ENCODE results near the gene VSIR. TPM values are rescaled to one million over a fixed set of nuclear protein-coding genes. Genes with fewer than 3 reads are reported as not detected.

The VSIR gene
- total RNA-seq, 1 donor from 2014 or later: 63.0 TPM

DNA sequence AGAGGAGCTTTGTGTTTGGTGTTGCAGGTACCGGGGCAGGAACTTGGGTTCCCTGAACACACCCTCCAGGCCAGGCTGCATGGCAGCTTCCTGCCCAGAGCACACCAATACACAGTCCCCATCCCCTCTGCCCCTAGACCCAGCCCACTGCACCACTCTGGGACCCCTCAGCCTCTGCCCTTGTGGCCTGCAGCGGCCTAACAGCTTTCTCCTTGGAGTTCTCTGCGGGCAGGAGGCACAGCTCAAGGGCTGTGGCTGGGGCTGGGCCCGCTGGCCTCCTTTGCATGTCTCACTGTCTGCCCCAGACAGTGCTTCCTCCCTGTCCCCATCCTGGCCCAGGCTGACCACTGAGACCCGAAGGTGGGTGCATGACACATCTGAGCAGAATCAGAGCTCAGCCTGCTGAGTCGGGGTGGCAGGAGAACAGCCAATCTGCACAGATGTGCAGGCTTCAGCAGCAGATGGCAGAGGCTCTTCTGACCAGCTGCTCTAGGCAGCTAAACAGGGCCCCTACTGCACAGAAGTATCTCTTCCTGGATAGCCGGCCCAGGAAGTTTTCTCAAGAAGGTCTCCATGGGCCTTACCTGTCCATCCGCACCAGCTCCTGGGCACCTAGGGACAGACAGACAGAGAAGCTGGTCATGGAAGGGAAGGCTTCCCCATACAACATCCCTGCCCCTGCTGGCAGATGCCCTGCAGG, 20.8 kb downstream of the VSIR start:
- no peak for DNase-seq (ENCODE audit: low spot score)
- intact Hi-C loops (cut with DNase I): no loop called here

DNA sequence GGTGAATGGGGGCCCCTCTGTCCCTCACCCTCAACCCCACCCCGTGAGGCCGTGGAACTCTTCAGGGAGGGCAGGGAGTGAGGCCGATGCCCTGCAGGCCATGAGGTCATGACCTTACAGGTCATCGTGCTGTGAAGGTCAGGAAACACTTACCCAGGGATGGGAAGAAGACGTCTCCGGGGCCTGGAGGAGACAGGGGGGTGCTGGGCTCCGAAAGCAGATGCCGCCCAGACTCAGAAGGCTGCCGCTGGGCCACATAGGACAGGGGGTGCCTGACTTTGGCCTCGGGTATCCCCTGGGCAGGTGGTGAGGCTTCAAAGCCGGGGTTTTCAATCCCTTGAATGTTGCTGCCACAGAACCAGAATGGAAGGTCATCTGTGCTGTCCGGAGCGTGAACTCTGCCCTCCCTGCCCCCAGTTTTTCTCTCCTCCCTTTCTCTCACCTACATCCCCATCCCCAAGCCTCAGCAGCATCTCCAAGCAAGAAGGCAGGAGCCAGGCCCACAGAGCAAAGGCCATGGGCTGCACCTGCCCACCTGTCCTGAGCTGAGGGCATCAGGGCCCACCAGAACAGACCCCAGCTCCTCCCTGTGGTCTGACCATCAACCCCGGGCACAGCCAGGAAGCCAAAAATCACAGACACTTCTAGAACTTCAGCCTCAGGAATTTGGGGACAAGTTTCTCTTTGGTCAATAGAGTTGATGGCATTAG, 21.6 kb downstream of the VSIR start:
- intact Hi-C loops (cut with DNase I): no loop called here
- DNase-seq (ENCODE audit: low spot score): no peak

DNA sequence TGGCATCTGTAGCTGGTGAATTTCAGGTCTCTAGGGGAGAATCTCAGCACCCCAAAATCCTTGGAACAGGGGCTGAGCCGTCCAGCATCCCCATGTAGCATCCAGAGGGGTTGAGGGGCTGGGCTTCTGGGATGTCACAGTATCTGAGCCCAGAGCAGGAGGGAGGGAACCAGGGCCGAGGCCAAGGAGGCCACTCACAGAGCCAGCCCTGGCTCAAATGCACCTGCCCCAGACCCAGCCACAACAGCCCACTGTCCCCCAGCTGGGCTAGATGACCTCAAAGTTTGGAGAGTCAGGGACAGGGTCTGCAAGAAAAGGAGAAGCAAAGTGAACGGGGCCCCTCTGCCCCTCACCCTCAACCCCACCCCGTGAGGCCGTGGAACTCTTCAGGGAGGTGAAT, 22.3 kb downstream of the VSIR start:
- intact Hi-C loops (cut with DNase I): no loop called here
- DNase-seq (ENCODE audit: low spot score): no peak

DNA sequence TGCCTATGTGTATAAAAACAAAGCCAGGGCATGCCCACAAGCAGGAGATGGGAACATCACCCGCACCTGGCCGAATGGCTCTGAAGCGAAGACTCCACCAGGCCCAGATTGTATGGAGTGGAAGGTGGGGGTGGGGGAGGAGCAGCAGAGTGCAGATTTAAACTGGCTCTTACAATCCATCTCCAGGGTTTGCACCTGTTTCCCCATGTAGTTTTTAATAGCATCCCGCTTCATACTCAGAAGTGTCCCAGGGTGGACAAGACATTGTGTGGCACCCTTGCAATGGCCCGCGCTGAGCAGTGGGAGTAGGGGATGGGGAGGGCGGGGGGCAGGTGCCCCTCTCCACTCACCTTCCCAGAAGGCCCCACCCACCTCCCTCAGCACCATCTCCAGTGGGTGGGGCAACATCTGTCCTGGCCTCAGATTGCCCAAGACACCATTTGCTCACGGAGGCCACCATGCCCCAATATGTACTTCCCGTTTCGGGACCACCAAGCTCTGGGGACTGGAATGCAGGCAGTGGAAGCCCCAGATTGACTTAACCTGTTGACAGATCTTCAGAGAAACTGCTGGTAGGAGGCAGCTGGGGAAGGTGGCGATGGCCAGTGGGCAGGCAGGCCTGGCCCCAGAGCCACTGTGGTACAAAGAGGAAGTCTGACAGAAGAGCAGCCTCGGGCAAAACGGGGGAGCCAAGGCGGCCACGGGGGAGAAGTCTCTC, 23.0 kb downstream of the VSIR start:
- no peak for DNase-seq (ENCODE audit: low spot score)
- intact Hi-C loops (cut with DNase I): no loop called here

GRCh38 chr10:71749396-71749795, 23.9 kb downstream of the VSIR start:
- no peak for DNase-seq (ENCODE audit: low spot score)
- intact Hi-C loops (cut with DNase I): no loop called here

DNA sequence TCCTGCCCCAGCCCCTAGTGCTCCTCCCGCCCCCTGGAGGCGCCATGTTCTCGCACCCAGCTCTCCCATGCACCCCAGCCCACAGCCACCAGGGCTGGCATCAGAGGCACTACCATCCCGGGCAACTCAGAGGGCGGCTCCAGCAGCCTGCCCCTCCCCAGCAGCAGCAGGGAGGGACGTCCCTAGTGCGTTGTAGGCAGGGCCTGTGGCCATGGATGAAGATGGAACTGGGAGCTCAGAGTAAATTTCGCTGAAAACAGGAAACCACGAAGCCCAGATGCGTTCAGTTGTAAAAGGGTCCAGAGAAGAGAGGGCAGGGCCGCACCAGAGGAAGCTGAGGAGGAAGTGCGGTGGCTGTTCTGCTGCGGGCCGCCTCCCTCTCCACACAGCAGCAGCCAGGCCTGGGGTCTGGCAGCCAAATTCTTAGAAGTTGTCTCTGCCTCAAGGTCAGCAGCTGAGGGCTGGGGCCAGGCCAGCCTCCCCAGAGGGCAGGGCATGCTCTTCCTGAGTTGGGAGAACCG, 24.6 kb downstream of the VSIR start:
- DNase-seq (ENCODE audit: low spot score): peak; percentile 92
- intact Hi-C loops (cut with DNase I): no loop called here

GRCh38 chr10:71747551-71748523, 25.5 kb downstream of the VSIR start:
- no peak for DNase-seq (ENCODE audit: low spot score)
- intact Hi-C loops (cut with DNase I): loop anchor here (2.0 kb wide), 2 partner anchors 17 to 25 kb away; partner anchors contain the start of gene VSIR

DNA sequence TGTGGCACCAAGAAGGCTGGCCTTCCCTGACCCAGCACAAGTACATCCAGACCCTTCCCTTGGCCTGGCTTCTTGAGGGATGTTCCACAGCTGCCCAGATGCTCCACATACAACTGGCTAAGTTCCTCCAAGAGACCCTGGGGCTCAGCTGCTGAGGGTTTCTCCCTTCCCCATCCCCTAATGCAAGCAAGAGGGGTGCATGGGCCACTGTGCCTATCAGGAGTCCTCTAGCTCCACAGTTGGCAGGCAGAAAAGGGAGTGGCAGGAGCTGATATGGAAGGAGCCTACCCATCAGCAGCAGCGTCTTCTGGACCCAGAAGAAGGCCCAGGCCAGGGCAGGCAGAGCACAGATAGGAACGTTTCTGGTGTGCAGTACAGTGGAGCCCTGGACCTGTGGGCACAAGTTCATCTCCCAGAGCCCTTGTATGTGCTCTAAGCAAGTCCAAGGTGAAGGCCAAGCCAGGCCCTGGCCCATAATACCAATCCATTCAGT, 26.2 kb downstream of the VSIR start:
- intact Hi-C loops (cut with DNase I): loop anchor here (2.0 kb wide), 2 partner anchors 18 to 26 kb away; partner anchors contain the start of gene VSIR
- DNase-seq (ENCODE audit: low spot score): no peak

DNA sequence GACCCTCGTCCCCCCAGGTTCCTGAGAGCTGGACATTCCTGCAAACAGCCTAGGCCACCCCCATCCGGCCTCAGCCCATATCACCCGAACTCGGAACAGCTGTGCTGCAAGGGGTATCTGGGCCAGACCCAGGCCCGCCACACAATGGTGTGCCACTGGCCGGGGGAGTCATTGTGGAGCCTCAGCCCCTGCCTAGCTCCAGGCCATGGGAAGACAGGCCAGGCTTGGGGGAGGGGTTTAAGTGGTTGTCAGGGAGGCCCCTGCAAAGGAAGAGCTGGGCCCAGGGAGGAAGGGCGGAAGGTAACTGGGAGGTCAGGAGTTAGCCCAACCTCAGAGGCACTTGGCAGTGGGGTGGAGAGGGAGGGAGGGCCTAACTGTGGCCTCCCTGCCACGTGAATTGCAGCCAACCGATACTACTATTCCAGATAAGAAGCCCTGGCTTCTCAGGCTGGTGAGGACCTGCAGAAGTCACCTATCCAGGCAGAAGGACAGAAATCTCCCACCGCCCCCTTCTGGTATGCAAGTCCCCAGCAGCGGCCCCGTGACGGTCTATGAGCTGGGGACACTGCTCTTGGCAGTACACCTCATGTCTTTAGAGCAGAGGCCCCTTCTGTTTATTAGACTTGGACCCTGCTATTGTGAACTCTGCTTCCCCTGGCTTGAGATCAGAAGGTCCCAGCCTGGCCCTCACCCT, 26.8 kb downstream of the VSIR start:
- intact Hi-C loops (cut with DNase I): loop anchor here (1.0 to 2.0 kb wide), 3 partner anchors 18 to 26 kb away; partner anchors contain the start of gene VSIR
- peak; percentile 86 for DNase-seq (ENCODE audit: low spot score)

DNA sequence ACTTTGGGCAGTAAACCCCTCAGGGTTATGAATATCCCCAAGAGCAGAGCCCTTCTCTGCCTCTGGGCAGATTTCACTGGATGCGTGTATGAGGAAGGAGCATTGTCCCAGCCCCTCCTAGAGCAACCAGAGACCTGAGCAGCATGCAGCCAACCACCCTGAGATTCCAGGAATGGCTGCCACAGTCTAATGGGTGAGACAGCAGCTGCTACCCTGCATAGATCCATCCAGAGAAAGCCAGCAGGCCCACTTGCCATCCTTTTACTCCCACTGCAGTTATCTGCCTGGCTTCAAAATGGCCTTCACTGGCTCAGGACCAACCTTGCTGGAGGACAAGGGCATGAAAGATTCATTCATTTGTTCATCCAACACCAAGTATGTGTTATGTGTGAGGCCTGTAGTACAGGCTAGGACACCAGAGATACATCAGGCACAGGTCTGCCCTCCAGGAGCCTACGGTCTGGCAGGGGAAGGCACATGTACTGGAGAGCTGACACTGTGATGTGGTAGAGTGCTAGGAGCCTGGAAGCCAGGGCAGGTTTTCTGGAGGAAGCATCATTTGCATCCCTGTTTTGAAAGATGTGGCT, 27.6 kb downstream of the VSIR start:
- intact Hi-C loops (cut with DNase I): loop anchor here (1.0 to 2.0 kb wide), 3 partner anchors 17 to 27 kb away; partner anchors contain the start of gene VSIR
- no peak for DNase-seq (ENCODE audit: low spot score)

DNA sequence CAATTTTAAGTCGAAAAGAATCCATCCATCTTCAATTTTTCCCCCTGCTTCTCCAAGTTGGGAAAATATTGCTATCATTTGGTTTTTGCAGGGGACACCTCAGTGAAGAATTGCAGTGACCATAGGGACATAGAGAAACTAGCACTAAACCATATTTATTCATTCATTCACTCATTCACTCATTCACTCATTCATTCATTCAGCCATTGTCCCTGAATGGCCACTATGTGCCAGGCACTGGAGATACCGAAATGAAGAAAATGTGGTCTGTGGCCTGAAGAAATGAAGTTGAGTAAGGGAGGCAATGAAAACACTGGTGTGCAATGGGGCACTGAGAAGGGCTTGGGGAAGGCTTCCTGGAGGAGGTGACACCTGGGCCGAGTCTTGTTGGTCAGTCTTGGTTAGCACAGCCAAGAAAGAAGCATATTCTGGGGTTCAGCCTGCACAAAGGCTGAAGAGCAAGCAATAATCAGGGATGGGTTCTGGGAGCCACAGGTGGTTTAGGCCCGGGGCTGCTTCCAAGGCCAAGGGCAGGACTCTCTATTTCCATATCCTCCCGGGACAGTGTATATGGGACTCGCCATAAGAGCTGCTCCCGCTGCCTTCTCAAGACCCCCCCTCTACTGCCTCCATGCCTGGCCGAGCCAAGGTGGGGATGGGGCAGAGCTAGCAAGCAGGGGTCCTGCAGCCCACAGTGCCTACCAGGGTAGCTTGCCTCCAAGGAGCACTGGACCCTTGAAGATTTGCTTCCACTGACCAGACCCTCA, 28.2 kb downstream of the VSIR start:
- intact Hi-C loops (cut with DNase I): no loop called here
- no peak for DNase-seq (ENCODE audit: low spot score)

DNA sequence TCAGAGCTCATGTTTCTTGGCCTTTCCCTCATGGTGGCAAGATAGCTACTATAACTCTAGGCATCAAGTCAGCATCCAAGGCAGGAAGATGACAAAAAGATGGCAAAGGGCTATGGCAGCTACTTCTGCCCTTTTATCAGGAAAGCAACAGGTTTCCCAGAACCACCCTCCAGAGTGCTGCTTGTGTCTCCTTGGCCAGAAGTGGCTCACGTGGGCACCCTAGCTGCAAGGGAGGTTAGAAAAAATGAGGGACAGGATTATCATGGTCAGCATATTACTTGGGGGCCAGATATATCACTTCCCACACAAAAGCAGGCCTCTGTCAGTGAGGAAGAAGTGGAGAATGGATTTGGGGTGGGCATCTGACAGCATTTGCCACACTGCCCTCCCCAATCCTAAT, 29.5 kb downstream of the VSIR start:
- intact Hi-C loops (cut with DNase I): no loop called here
- no peak for DNase-seq (ENCODE audit: low spot score)

DNA sequence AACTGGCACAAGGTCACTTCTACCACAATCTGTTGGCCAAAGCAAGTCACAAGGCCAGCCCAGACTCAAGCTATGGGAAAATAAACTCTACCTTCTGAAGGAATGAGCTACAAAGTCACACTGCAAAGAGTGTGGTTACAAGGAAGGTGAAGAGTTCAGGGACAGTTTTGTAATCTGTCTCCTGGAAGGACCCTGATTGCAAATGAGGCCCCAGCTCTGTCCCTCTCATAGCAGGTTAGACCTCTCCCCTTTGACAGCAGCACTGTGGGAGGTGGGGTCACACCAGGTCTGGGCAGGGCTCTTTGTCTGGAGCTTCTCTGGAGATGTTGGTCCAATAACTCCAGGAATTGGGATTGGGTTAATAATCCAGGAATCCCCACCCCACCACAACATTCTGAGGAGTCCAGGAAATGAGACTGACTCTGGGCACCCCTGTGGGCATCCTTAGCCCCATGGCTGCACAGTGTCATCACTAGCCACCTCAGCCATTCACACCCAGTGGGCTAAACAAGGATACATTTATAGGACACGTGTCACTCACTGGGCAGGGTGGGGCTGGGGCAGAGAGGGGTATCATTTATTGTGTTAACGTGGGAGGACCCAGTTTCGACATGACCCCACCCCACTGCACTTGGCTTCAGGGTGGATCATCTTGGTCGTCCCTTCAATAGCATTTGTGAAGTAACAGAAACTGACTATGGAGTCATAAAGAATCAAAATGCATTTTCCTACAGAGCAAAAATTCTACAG, 30.1 kb downstream of the VSIR start:
- DNase-seq (ENCODE audit: low spot score): no peak
- intact Hi-C loops (cut with DNase I): no loop called here

- intact Hi-C loops (cut with DNase I): no loop called here
- DNase-seq (ENCODE audit: low spot score): no peak
Measured at GRCh38 chr10:71742301-71743088, 30.8 kb downstream of the VSIR start.

DNA sequence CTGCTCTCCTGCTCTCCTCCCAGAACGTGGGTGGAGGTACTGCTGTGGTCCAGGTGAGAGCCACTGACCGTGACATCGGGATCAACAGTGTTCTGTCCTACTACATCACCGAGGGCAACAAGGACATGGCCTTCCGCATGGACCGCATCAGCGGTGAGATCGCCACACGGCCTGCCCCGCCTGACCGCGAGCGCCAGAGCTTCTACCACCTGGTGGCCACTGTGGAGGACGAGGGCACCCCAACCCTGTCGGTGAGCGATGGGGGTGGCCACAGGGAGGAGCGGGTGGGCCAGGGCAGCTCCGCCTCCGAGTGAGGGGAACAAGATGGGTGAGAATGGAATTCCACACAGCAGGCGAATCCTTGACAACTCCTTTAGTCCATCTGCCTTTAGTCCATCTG, 31.6 kb downstream of the VSIR start:
- DNase-seq (ENCODE audit: low spot score): no peak

DNA sequence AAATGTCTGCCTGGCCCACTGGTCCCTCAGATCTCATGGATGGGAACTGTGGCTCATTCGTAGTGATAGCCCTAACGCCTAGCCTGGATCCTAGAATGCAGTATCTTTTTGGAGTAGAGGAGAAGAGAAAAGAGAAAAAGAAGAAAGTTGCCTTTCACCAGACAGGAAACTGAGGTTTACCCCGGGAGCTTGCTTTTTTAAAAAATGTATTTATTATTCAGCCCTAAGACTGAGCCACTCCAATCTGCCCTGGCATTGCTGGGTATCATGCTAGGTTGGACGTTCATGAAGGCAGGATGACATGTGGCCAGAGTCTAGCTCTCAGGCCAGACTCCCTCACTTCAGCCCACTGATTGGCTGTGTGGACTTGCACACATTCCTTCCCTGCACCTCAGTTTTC, 32.3 kb downstream of the VSIR start:
- intact Hi-C loops (cut with DNase I): no loop called here
- no peak for DNase-seq (ENCODE audit: low spot score)

More for the DNA sequence above, 31.6 kb downstream of the VSIR start:
- intact Hi-C loops (cut with DNase I): no loop called here
